ENCODE results near the gene KIAA0825.

KIAA0825 gene

DNA sequence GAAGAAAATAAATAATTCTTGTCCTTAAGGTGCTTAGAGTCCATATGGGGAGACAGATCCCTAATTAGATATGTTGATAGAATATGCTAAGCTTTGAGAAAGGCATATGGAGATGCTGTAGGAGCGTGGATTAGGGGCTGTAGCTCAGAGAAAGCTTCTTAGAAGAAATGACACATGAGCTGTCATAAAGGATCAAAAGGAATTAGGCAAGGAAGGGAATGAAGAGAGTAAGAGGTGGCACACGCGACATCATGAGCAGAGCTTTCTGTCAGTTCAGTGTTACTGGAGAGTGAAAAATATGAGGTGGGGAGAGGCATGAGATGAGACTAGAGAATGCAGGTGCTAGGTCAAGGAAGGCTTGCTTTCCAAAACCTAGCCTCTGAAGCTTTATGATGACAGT, 118.6 kb downstream of the KIAA0825 start:
- DNase-seq = no peak

DNA sequence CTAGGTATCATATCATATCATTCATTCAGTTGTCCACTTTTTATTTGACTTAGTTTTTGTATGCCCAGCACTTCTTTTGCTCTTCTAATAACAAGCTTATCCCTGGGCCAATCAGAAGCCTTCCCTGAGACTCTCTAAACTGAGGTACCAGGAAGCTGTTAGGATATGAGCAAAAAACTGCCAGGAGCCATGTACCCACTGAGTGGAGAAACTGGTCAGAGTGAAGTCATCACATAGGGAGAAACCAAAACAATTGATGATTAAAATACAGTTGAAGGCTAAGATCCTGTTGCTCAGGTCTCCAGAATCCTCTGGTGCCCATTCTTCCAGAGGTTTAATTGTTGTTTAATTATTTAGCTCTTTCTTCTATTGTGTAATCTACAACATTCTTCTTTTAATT, 120.2 kb downstream of the KIAA0825 start:
- no peak for DNase-seq

DNA sequence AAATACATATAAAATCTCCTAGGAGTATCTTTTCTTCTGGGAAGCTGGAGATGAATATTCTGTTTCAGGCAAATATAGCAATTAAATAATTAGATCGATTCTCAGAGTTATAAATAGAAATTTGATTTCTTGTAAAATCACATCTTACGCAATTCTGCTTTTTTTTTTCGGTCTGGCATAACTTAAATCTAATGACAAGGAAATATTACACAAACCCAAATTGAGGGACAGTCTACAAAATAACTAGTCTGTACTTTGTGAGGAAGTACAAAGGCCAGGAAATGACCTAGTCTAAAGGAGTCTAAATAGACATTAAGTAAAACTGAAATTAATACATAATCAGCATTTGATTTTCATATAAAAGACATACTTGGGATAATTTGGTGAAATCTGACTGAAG, 133.3 kb downstream of the KIAA0825 start:
- DNase-seq = no peak

DNA sequence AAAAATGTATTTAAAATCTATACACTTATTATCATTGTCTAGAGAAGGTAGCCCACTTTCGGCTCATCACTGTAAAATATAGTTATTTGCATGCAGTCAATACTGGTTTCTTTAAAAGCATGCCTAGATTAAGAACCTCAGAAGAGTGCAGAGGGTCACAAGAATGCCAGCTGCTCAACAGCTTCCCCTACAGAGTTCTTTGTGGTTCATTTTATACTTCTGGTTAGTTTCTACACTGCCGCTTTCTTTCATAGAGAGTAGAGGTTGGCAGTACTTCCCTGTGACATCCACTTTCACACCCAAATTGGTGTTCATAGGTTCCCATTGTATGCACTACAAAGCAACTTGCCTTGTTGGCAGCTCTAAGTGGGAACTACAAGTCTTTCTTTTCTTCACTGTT, 137.3 kb downstream of the KIAA0825 start:
- DNase-seq = no peak

DNA sequence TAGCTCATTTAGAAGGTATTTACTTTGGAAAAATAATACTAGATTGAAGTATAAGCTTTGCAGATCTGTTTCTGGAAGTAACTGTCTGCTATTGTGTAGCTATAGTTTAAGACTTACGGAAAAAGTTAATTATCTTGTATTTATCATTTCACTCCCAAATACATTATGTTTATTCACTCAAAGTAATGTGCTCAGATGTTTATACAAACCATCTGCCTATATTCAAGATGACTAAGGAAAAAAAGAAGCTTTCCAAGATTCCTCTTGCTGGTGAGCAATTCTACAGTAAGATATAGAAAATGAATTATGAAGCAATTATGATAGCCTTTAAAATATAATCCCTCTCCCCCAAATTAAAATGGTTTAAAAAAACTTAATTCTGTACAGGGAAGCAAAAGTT, 137.9 kb downstream of the KIAA0825 start:
- DNase-seq = no peak

DNA sequence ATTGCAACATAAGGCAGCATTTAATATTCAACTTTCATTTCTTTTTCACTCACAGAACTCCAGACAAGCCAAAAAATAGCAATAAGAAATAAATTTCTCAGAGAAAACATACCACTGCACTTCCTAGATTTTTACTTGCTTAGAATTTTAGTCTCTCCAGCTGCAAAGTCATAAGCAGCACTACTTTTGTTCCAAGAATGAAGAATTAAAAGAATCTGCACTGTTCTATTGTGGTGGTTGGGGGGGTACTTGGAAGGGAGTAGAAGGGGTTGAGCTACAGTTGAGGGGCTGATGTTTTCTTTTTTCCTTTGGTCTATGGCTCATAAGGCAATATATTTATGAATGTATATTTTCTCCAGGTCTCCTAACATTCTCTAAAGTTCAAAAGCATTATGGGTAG, 144.5 kb downstream of the KIAA0825 start:
- no peak for DNase-seq

DNA sequence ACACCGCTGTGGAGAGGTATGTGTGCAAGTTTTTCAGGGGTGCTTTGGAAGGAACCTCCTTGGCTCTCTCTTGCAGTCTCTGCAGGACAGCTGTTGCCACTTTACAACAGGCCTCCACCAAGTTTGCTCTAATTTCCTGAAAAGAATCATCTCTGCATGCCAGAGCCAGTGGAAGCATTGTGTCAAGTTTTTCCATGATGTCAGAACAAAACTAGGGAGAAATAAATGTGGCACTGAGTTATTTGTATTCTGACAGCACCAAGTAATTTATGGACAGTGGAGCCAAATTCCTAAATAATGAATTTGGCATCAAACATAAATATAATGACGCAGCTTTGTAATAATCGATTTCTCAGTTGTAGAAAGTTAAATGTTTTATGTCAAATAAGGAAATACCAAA, 146.9 kb downstream of the KIAA0825 start:
- DNase-seq = no peak

DNA sequence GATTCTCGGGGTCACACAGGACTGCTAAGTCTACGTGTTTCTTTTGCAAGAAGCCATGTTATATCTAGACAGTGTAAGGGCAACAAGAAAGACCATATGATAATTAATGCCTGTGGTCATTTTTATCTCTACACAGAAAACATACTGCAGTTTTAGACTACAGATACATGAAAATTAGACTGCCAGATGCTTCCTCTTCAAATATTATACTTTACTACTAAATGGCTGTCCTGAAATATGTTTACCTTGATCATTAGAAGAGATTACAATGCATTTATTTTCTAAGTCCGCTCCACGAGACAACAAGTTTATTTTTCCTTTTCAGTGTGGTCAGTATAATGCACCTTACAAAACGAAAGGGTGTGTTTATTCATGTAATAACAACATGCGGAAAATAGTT, 147.6 kb downstream of the KIAA0825 start:
- DNase-seq = no peak

DNA sequence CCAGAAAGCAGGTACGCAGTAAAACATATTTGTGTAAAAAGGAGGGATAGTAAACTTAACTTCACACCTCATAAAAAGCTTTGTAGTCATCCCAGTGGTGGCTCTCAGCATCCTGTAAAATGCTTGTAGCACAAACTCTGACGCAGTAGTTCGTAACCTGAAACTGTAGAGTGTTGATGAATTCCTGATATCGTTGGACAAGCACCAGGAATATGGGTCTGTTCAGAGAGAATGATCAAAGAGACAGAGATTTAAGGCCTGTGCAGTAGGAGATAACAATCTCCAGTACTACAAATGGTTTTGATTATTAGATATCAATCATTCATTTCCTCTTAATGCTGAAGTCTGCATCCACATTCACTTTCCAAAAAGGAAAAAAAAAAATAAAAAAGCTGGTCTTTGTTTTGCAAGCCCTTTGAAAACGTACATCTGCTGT, 148.5 kb downstream of the KIAA0825 start:
- no peak for DNase-seq

DNA sequence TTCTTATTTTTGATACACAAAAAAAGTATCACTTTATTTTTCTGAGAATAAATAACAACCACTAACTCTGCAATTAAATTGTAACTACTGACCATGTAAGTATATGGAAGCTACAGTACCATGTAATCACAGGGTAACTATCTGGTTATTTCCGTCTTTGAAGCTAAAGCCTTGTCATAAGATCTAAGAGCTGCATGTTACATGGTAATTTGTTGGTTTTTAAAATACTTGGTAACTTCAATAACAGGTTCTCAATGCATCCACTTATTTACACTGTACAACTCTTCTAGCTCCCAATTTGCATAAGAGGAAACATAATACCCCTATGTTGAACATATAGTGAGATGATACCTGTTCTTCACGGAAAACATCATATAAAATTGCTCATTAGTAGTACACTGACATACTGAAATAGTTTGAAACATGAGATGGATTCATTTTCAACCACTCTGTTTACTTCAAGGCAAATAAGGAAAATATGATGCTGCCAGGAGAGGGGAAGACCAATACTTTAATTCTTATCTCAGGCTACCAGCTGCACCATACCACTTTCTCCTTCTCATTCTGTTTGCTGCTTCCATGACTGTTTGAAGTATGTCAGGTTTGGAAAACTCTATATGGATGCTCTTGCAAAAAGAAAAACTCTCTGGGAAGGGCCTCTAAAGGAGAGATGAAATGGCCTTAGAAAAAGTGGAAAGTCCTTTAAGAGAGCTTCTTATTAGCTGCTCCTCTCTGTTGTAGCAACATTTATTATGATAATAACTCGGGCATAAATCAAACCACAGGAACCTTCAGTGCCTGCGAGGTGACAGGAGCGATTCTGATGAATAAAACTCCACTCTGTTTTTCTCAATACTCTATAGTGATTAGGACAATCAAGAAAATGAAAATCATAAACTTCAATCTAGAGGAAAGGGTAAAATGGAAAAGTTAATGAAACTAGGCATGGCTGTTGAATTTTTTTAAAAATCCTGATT, 150.2 kb downstream of the KIAA0825 start:
- no peak for DNase-seq

DNA sequence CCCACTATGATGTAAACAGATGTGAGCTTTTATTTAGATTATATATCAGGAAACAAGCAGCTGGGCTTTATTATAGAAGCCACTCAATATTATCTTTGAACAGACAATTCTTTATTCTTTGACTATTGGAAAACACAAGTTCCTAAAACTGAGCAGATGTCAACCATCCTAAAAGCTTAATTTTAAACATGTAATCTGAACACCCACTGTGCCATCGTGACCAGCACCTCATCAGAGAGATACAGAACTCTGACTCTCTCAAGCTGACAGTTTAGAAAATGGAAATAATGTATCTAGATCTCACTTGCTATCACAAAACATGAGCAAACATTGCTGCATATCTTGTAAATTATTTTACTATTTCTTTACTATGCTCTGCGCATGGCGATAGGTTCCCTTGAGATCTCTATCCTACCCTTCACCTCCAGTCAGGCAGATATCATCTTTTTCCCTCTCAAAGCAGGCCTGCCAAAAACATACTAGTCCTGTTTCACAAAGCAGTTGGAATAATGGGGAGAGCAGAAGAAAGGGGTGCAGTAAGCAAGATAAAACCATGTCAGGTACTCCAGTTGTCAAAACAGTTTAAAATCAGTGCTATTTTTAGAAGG, 151.0 kb downstream of the KIAA0825 start:
- no peak for DNase-seq

DNA sequence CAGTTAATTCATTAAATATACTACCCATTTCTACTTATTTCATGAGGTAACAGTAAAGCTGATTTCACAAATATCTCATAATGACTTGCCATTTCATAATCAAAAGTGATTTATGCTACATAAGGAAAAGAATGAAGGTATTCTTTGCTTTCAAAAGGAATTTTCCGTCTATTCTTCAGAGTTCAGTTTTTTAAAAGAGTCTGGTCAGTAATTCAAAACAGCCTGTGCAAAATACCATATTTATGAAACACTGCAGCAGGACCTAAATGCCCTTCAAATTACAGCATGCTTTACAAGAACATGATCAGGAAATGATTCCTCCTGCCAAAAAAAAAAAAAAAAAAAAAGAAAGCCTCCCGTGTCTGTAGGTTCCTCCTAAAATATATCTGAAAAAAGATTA, 154.7 kb downstream of the KIAA0825 start:
- no peak for DNase-seq

DNA sequence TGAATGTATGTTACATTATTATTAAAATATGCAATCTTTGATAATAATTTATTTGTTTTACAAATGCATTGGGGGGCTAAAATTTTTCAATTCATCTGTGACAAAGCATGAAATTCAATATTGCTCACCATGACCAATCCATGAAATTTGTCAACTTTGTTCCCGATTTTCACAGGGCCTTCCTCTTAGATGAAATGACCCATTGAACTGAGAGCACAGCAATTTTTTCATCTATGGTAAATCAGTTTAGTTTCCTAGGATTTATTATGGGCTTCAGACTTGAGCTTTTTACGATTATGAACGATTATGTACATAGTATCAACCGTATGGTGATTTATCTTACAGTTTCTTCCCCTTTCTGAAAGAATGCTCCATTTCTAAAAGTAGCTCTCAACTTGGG, 157.3 kb downstream of the KIAA0825 start:
- no peak for DNase-seq

DNA sequence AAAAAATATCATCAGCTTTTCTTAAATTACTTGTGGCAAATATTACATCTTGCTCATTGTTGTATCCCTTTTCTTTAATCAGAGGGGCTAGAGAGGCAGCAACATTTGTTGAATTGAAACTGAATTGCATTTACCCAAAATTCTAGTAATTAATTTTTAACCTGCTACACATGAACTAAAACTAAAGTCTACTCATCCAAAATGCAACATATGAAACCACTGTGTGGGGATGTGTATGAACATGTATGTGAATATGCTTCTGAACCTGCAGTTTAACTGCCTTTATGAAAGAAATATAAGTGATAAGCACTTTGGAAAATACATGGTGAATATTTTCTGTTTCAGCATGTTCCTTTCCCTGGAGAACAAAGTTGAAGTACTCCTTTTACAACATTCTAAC, 158.5 kb downstream of the KIAA0825 start:
- DNase-seq = no peak

DNA sequence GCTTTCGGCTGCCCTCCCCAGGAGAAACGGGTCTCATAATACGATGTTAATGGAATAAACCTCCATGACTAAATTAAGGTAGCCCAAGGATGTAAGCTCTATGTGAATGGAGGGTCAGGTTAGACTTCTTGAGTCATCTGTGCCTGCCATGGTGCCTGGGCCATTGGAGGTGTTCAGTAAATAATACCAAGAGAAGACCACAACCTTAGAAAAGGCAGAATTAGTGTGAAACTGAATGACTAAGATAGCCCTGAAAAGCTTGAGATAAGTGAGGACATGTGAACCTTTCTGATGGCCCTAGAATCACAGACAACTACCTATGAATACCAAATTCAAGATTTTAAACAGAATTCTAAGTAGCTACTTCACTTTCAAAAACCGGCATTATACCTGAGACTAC, 160.6 kb downstream of the KIAA0825 start:
- no peak for DNase-seq

DNA sequence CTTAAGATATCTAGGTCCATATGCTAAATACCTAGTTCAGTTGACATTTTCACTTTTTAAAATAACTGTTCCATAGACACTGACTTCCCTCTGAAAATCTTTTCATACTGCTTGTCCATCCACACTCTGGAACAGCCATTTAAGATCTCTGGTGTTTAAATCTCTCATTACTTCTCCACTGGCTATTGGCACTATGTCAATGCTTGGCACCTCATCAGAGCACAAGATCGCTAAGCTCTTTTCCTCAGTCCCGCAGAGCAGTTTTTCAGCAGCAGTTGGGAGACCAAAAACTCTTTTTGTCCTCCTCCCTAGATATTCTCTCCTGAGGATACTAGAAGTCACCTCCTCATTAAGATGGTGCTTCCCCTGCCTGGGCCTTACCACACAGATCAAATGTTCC, 172.7 kb downstream of the KIAA0825 start:
- DNase-seq = no peak

DNA sequence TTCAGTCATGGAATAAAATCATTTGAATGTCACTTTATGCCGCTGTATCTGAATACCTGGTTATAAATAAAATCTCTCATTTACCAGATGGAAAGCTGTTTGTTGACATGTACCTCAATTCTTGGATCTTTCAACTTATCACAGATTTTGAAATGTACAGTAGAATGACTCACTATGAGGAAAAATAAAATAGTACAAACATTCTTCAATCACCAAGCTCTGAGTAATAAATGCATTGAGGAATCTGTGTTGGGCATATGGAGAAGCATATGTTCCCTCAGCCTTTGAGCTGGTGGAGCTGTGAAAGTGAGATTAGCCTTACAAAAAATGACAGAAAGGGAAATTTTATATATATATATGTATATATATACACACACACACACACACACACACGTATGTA, 175.4 kb downstream of the KIAA0825 start:
- DNase-seq = no peak

DNA sequence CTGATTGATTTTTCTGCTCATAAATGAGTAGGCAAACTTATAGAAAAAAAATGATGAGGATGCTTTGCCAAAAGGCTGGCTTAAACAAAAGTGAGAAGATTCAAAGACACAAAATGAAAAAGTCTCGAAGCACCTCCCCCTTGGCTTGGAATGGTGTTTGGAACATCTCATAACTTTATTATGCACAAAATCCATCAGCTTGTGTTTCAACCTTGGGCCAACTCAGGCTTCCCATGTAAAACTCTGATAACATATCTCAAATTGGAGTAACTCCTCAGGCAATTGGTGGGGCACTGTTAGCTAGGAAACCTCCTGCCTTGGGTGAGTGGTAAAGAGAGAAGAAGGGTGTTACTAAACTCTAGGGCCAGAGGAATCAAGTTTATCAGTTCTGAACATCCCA, 176.3 kb downstream of the KIAA0825 start:
- DNase-seq = no peak

DNA sequence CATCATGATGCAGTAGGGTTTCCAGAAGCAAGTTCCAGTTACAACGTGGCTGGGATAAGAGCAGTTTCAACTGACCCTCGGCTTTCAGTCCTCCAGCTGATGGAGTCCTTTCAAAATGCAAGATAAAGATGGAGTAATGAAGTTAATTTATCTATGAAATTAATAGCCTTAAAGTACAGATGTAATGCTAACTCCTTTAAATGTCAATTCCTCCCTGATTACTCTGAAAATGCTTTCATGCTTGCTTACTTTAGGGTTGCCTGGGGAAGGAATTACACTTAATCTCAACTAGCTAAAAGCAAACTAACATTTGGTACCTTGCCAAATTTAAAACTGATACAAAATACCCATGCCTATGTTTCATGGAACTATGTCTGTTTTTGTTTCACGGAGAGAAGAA, 178.4 kb downstream of the KIAA0825 start:
- no peak for DNase-seq

DNA sequence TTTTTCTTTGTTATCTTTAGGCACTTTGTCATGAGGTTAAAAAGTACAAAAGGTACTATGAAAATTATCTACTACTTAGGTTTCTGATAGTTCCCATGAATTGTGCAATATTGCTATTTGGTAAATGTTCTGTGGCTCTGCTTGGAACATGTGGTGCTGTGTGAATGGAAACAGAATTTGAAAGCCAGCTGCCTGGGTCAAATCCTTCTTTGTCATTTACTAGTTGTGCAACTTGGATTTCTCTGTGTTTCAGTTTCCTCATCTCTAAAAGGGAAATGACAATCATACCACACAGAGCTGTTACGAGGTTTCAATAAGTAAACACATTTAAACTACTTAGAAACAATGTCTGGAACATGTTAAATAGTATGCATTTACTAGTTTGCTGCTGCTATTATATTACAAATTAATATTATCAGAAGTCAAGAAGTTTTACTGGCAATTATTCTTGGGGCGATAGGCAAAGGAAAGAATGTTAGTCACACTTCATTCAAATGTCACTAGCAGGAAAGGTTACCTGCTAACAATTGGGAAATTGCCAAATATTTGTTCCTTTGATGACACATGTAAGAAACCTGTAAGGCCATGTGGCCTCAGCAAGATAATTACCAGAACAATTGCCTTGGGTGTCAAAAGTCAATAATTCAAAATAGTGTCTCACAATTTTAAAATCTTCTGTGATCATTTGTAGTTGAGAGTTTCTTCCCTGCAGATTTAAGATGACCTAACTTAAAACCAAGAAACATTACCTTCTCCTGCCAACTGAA, 184.8 kb downstream of the KIAA0825 start:
- no peak for DNase-seq

DNA sequence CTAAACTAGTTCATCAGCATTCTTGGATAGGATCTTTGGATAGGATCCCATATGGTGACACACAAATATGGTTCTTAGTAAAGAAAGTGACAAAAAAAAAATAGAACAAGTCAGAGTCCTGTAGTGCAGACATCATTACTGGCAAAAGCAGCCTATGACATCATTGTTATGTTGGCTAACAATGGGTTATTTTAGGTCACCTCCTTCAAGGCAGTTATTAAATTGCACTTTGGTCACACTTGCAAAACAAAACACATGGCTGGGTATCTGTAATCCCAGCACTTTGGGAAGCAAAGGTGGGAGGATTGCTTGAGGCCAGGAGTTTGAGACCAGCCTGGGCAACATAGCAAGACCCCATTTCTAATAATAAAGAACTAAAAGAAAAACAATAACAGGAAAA, 185.9 kb downstream of the KIAA0825 start:
- DNase-seq = no peak

DNA sequence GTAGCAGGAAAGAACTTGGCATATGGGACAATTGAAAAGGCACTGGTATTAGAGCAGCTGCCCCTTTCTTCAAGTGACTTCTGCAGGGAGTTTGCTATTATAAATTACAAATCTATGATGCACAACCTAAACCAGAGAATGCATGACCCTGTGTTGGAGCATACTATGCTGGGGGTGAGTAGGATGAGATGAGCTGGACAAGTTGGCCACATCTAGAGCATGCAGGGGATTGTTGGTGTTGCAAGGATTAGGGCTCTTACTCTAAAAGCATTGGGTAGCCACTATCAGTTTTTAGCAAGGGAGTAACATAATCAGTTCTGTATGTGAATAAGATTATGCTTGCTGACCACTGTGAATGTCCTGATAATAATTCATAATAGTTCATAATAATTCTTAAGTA, 186.7 kb downstream of the KIAA0825 start:
- DNase-seq = no peak

DNA sequence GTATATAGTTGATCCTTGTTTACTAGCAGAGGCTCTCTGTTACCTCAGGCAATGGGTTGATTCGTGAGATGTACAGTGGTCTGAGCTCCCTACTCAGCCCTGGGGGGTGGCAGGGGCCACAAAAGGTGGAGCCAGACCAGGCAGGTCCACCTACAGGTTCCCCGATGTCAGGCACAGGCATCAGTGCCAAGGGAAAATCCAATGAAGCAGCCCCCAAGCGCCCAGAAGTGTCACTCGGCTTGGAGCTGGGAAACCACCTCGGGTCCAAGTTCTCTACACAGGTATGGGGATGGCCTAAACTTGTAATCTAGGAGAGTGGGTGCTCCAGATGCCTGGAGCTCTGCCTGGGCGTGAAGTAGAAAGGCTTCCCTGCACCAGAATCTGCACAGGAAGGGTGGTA, 188.8 kb downstream of the KIAA0825 start:
- no peak for DNase-seq

DNA sequence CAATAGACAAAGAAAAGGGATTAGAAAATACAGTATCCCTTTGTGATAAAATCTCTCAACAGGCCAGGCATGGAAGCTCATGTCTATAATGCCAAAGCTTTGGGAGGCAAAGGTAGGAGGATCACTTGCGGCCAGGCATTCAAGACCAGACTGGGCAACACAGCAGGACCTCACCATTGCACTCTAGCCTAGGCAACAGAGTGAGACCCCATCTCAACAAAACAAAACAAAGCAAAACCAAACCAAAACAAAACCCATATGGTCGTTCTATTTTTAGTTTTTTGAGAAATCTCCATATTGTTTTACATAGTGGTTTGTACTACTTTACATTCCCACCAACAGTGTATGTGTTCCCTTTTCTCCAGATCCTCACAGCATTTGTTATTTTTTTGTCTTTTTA, 193.0 kb downstream of the KIAA0825 start:
- no peak for DNase-seq

Data from stimulated activated CD4-positive, alpha-beta T cell treated with anti-CD3 and anti-CD28 coated beads, Interleukin-4, amount 100 ng/mL, for 1 hour (primary cell).